GM19099 (cell line): Measurements from ENCODE around the gene CTTNBP2.

Source experiments
- POLR2A ChIP-seq: IDR thresholded peaks from 3 replicates; pipeline ENCODE4 v1.6.1; 2011; ENCODE audit warnings: low read depth; ENCODE audit not compliant: insufficient read length; ENCODE audit errors: extremely low read depth

The CTTNBP2 gene, protein sequence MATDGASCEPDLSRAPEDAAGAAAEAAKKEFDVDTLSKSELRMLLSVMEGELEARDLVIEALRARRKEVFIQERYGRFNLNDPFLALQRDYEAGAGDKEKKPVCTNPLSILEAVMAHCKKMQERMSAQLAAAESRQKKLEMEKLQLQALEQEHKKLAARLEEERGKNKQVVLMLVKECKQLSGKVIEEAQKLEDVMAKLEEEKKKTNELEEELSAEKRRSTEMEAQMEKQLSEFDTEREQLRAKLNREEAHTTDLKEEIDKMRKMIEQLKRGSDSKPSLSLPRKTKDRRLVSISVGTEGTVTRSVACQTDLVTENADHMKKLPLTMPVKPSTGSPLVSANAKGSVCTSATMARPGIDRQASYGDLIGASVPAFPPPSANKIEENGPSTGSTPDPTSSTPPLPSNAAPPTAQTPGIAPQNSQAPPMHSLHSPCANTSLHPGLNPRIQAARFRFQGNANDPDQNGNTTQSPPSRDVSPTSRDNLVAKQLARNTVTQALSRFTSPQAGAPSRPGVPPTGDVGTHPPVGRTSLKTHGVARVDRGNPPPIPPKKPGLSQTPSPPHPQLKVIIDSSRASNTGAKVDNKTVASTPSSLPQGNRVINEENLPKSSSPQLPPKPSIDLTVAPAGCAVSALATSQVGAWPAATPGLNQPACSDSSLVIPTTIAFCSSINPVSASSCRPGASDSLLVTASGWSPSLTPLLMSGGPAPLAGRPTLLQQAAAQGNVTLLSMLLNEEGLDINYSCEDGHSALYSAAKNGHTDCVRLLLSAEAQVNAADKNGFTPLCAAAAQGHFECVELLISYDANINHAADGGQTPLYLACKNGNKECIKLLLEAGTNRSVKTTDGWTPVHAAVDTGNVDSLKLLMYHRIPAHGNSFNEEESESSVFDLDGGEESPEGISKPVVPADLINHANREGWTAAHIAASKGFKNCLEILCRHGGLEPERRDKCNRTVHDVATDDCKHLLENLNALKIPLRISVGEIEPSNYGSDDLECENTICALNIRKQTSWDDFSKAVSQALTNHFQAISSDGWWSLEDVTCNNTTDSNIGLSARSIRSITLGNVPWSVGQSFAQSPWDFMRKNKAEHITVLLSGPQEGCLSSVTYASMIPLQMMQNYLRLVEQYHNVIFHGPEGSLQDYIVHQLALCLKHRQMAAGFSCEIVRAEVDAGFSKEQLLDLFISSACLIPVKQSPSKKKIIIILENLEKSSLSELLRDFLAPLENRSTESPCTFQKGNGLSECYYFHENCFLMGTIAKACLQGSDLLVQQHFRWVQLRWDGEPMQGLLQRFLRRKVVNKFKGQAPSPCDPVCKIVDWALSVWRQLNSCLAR (N-terminal part only)

DNA sequence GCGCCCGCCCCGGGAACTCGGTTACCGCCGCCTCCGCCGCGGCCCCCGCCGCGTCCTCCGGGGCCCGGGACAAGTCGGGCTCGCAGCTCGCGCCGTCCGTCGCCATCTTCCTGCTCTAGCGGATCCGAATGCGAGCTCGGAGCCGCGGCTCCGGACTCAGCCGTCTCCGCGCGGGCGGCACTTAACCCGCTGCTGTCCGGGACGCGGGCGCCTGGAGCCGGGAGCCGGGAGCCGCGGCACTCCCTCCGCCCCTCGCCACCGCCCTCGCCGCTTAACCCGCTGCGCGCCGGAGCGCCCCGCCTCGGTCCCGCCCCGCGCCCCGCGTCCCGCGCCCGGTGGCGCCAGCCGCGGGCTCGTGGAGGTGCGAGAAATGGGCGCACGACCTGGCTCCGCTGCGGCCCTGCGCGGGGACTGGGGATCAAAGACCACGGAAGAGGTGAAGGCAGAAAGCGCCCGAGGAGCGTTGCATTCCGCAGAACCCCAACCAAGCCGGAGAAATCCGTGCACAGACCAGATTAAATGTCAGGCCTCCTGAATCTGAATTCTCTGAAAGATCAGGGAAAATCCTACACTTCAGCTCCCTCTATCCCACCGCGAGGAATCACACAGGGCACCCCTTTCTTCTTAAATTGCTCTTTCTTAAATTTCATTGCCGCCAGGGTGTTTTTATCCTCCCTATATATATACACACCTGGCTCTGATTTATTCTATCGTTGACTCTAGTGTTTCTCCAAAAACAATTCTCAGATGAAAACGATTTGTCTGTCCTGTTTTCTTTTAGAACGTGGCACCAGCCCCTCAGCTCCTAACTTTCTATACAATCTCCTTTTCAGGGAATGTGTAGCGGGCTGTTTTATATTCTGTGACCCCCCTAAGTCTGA lies at the start of gene CTTNBP2:
CTTNBP2 (minus strand) TSS at position 132 of the 881 bp plus-strand sequence; CDS start at position 106, 26 bp downstream.
- no peak for TF ChIP-seq POLR2A

DNA sequence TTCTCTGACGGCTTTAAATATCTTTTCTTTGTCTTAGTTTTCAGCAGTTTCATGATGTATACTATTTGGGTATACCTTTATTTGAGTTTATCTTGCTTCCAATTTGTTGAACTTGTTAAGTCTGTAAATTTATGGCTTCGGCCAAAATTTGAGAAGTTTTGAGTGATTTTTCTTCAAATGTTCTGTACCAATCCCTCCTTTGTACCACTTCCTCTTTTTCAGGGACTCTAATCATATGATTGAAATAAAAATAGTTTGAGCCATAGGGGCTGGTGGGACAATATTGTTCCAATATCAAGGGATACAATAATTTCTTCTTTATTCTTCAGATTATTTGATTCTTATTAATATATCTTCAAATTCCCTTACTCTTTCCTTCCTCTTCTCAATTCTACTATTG lies 43.1 kb upstream of the CTTNBP2 start:
- TF ChIP-seq POLR2A = no peak

DNA sequence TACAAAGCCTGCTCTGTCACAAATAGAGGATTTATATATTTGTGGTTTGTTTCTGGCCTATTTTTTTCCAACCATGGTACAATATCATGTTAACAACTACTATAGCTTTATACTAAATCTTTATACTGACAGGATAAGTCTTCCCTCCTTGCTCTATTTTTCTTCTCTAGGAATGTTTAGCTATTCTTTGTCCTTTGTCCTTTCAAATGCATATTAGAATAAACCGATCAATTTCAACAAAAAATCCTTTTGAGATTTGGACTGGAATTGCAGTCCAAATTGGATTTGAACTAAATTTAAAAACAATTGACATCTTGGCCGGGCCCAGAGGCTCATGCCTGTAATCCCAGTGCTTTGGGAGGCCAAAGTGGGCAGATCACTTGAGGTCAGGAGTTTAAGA lies 39.2 kb upstream of the CTTNBP2 start:
- no peak for TF ChIP-seq POLR2A

DNA sequence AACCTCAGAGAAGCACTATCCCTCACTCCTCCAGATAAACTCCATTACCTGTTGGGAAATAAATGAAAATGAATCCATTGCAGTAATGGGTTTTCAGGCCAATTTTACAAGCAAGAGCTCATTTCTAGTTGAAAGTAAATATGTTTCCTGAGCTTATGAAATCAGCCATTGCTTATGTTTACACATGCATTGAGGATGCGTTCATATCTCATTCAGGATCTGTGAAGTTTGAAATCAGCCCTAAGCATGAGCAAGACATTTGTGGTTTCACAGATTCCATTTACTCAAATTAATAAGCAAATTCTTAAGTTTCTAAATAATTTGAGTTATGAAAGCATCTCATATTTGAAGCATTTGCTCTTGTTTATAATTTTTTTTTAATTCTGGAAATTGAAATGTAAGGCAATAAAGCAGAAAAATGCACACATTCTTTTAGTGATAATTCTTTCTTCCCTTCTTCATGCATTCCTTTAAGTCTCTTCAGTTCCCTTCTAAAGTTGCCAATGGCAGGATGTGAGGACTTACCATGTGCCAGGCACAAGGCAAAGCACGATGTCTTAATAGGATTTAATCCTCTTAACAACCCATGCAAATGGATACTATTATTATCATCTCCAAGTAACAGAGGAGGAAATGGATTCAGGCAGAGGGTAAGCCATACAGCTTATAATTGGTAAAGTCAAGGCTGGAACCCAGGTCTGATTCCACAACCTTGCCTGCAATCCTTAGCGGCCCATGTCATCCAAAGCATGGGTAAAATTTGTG lies 35.0 kb upstream of the CTTNBP2 start:
- no peak for TF ChIP-seq POLR2A

DNA sequence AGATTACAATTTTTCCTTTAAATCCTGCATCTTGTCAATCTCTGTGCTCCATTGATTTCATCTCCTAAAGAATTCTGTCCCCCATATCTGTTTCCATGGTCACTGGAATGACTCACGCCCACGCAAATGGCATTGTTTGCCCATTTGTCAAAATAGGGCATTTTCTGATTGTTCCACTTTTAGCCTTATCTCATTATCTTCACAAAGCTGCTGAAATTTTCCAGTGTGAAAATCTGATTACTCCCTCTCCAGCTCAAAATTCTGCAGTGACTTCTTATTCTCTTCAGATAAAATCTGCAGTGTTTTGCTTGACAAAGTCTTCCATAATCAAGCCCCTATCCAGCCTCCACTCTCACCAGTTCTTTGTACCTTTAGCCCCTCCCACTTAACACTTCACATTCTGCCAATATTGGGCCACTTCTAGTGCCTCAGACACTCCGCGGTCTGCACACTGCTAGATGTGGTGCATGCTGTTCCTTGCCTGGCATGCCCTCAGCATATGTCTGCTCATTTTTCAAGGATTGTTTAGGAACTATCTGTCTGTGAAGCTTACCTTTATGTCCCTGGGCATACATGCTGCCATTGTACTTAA lies 33.9 kb upstream of the CTTNBP2 start:
- TF ChIP-seq POLR2A = no peak

DNA sequence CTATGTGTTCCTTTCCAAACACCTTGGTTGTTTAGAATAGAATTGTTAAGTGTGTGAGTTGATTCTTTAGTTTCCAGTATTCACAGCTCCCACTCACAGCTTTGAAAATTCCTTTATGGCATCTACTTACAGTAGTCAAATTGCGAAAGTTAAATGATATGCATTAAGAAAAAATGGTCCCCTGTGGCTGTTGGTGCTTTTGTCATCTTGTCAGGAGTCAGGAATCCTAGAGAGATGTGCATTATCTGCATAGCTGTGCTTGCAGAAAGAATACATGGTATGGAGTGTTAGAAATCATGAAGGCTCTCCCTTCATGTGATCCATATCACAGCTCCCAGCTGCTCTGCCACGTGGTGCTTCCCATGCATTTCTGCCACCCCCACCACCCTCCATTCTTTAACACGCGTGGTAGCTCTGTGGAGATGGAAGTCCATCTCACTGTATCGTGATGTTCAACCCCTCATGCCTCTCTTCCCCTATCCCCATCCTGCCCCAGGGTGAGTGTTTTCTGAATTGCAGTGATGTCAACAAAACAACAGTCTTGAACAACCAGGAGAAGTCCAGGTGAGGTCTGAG lies 29.2 kb upstream of the CTTNBP2 start:
- no peak for TF ChIP-seq POLR2A

DNA sequence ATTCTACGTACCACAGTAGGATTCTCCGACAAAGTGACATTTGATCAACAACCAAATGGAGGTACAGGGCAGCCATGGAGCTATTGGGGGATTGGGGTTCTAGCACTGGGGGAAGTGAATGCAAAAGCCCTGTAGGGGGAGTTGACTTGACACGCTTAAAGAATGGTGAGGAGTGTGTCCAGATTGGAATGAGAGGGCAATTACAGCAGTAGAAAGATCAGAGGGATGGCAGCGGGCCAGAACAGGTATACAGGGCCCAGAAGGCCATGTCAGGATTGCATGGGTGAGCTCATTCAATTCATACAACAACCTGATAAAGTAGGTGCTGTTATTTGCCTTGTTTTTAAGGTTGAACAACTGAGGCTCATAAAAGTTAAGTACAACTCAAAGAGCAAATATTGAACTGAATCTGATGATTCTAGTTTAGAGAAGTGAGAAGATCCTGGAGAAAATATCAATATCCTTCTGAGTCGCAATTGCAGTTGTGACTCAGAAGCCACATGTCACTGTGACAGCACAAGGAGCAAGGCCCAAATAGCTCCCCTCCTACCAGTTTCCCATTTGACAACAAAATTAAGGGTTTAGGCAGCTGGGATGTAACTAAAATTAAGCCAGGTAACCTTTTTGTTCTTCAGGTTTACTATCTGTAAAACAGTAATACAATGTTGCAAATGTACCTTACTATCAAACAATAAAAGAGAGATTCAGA lies 28.0 kb upstream of the CTTNBP2 start:
- no peak for TF ChIP-seq POLR2A

DNA sequence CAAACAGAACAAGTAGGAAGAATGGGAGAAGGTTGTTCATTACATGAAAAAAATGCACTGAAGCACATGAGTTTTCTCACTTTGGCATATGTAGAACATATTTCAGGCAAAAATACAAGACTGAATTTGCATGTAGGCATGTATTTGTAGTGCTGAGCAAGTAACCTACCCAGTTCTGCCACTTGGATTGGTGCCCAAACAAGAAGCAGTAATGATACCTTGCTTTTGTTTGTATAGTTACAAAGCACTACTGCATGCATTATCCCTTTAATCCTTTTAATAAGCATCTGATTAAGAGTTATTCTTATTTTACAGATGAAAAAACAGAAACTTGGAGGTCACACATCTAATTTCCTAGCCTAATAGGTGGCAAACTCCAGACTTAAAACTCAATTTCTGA lies 23.1 kb upstream of the CTTNBP2 start:
- no peak for TF ChIP-seq POLR2A

DNA sequence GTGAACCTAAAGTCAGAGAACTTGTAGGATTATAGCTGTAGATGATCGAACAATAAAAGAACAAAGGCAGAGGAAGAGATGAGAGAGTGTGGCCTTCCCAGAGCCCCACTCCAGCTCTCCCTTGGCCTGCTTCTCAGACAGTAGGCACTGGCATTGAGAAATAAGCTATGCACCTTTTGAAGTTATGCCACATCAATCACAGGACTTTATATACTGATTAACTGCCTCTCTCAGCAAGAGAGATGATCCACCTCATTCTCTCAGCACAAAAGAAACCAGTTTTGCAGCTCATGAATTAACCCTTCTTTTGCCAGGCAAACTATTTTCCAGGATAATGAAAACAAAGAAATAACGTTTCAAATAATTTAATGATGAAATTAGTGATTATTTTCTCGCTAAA lies 22.0 kb upstream of the CTTNBP2 start:
- no peak for TF ChIP-seq POLR2A

DNA sequence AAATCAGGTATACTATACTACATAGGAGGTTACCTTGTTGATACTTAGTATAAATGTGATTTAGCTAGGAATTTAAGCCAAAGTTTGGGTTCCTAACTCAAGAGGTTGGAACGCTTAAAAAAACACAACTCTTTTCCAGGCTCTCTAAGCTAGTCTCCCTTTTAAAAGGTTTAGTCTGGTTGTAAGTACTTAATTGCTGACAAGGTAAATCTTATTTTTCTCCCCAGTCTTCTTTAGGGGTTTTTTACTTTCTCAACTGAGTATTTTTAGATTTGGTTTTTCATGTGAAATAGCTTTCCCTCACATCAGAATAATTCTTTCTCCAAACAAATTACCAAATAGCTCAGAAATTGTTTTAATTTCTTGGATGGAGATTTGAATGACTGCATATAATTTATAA lies 20.8 kb upstream of the CTTNBP2 start:
- no peak for TF ChIP-seq POLR2A

DNA sequence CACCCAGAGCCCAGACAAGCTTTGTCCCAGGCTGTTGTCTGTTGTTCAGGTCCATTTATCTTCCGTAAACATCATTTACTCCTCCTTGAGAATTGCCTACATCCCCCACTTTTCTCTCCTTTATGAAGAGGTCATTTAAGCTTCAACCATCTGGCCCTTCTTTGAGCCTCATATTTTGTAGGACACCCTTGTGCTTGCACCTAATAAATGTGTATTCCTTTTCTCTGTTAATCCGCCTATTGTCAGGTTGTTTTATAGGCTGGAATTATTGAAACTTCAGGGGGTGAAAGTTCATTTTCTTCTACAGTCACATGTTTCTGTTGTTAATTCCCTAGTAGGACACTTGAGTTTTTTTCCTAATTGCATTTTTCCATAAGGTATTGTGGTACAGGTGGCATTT lies 19.6 kb upstream of the CTTNBP2 start:
- no peak for TF ChIP-seq POLR2A

DNA sequence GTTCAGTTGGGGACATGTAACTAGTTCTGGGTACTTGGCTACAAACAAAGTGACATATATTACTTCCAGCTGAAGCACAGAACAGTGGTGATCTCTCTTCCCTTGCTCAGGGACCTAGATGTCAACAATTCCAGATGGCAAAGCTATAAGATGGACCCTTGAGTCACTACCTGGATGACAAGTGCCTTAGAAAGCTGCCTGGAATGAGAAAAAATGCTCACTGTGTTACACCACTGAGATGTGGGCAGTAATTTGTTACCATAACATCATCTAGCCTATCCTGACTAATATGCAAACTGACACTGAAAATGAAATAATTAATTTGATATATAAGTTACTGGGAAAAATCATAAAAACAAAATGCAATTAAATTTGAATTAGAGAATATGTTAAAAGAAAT lies 16.4 kb upstream of the CTTNBP2 start:
- no peak for TF ChIP-seq POLR2A
